H1 (cell line): ENCODE measurements around the gene POLD1.

Experiments
- CTCF ChIP-seq, 3 experiments: IDR thresholded peaks; 1 replicate in 2 of 3; 2 replicates in 1 of 3; pipeline versions ENCODE4 v1.5.1 to v1.6.1; 2011; ENCODE audit warnings: low read length in 3 of 3, mild to moderate bottlenecking in 3 of 3, inconsistent platforms in 2 of 3, low read depth in 1 of 3, moderate library complexity in 1 of 3; ENCODE audit not compliant: insufficient read depth in 1 of 3; ENCODE audit errors: control extremely low read depth in 1 of 3
- EZH2 ChIP-seq: fragments of 200-600 bp; sonication (generic); IDR thresholded peaks from 2 replicates; pipeline ENCODE4 v1.7.1; 2012; ENCODE audit warnings: low read depth, mild to moderate bottlenecking, moderate library complexity, low read length, inconsistent platforms; ENCODE audit not compliant: severe bottlenecking
- POLR2A ChIP-seq, 2 experiments: IDR thresholded peaks; 1 replicate in 1 of 2; 2 replicates in 1 of 2; pipeline ENCODE4 v1.6.1; 2011; ENCODE audit warnings: low read depth in 2 of 2, low read length in 2 of 2, mild to moderate bottlenecking in 2 of 2; ENCODE audit errors: control extremely low read depth in 1 of 2
- TAF1 ChIP-seq: IDR thresholded peaks from 2 replicates; pipeline ENCODE4 v1.6.1; 2011; ENCODE audit warnings: mild to moderate bottlenecking, low read depth, low read length

- TF ChIP-seq TAF1 (no peak), CTCF (IDR thresholded peaks at IDR 0.05; ENCODE audit: control extremely low read depth in 1 of 3, insufficient read depth in 1 of 3, low read depth in 1 of 3, low read length in 3 of 3) (no peak), POLR2A (IDR thresholded peaks at IDR 0.05; ENCODE audit: control extremely low read depth in 1 of 2, low read depth in 2 of 2, low read length in 2 of 2) (no peak), EZH2 (no peak)
Observed at GRCh38 chr19:50435221-50435620, 51.1 kb downstream of the POLD1 start.
